Psoas muscle (tissue), 8 donors: ENCODE measurements around the gene UVSSA. TPM values are rescaled to one million over a fixed set of nuclear protein-coding genes. Genes with fewer than 3 reads are reported as not detected.

Experiments used
- ATAC-seq, 4 donors: fragments of 200-7000 bp; cut with Tn5 transposase; one replicate each; pipeline ENCODE4 v1.9.1; 2020; ENCODE audit warnings: moderate library complexity in 3 of 4, mild to moderate bottlenecking in 2 of 4
- DNase-seq, 2 donors: peaks; one replicate each; pipeline ENCODE4 v3.0.0-alpha.2; 2020
- H3K27ac ChIP-seq: fragments of 200-600 bp; one replicate; pipeline ENCODE4 v1.8.0; 2022
- H3K27me3 ChIP-seq, 3 donors: fragments of 200-600 bp in 1 of 3; one replicate each; pipeline versions ENCODE4 v1.6.1 to v1.8.0; 2013 to 2022; ENCODE audit warnings: low read length in 2 of 3, mild to moderate bottlenecking in 2 of 3, moderate library complexity in 1 of 3; ENCODE audit not compliant: insufficient read depth in 3 of 3
- H3K36me3 ChIP-seq, 2 donors: fragments of 200-600 bp in 1 of 2; one replicate each; pipeline versions ENCODE4 v1.6.1 to v1.8.0; 2013 to 2022; ENCODE audit warnings: low read depth in 1 of 2, mild to moderate bottlenecking in 1 of 2, moderate library complexity in 1 of 2; ENCODE audit not compliant: insufficient read depth in 1 of 2
- H3K4me1 ChIP-seq: fragments of 200-600 bp; one replicate; pipeline ENCODE4 v1.8.0; 2022
- H3K4me3 ChIP-seq: fragments of 200-600 bp; one replicate; pipeline ENCODE4 v1.8.0; 2022; ENCODE audit warnings: mild to moderate bottlenecking
- H3K9me3 ChIP-seq: fragments of 200-600 bp; one replicate; pipeline ENCODE4 v1.8.0; 2022
- CTCF ChIP-seq: fragments of 200-600 bp; IDR thresholded peaks from one replicate; pipeline ENCODE4 v1.8.0; 2022; ENCODE audit warnings: antibody characterized with exemption
- WGBS, 3 donors: extraction: QIAGEN DNeasy Blood & Tissue Kit; methylation state at CpG; one replicate each; pipeline versions ENCODE4 v1.1.6 to v1.1.7; 2013; 5-methylcytosine and 5-hydroxymethylcytosine counted together
- intact Hi-C, 2 donors: fragments of 100-400 bp; cut with DNase I; formaldehyde crosslinking; loops; one replicate each; pipeline versions ENCODE4 v1.11.0 to v1.14.2; 2022
- polyA plus RNA-seq, 3 donors: library from polyadenylated mRNA; stranded (reverse); fragments of 200-250 nt; gene quantifications; one replicate each; pipeline ENCODE4 v1.2.3, GENCODE V29; 2013
- total RNA-seq, 4 donors: library from RNA; stranded (reverse); fragmentation: NEBNext Ultra II Directional in 2 of 4; extraction: Animal tissue kit (Norgen Biotek cat#: 25700) in 2 of 4; gene quantifications; one replicate each; pipeline versions ENCODE4 v1.2.1 to v1.2.4, GENCODE V29; 2021 to 2023
- donor health status: healthy with polysubstance abuse.
- donor health status: DM: no; HTN: no; CAD: no; lungs with moderate emphysema.
- donor health status: Bipolar disorder and iron deficiency.
- donor health status: healthy.
- donor health status: DM: yes; HTN: yes; CAD: no.
- donor health status: DM: no; HTN: no; CAD: no.
- donor health status: DM: no; HTN: no; CAD: no.
- donor health status: DM: yes; HTN: yes; CAD: no.

The UVSSA gene
- total and polyA plus RNA-seq, 7 donors = 1.9 to 9.4 (median 7.7) TPM

GRCh38 chr4:1375051-1375721, 28.2 kb downstream of the UVSSA start:
- Histone ChIP-seq H3K4me1 (no peaks in the 10 kb centered on the region), H3K9me3 (no peaks in the 10 kb centered on the region), H3K36me3 (peaks cover 0 to 34% of the 10 kb centered on the region in 2 donors), H3K27ac (no peak overlapping the region), H3K27me3 (no peaks in the 10 kb centered on the region), H3K4me3 (no peak overlapping the region)
- intact Hi-C loops = no loop called here
- ATAC-seq = no peak
- no peak for TF ChIP-seq CTCF
- peak in 1 of 2 donors; percentile 8 for DNase-seq
- WGBS, 3 donors = 93 to 94% (median 94%) methylated on average over 35 to 36 of the region's 36 CpGs

- Histone ChIP-seq H3K36me3 (peaks cover 0 to 38% of the 10 kb centered on the region in 2 donors), H3K4me1 (no peaks in the 10 kb centered on the region), H3K4me3 (no peak overlapping the region), H3K27ac (no peak overlapping the region), H3K27me3 (no peaks in the 10 kb centered on the region), H3K9me3 (no peaks in the 10 kb centered on the region)
- 80 to 82% (median 80%) methylated on average over 17 of the region's 17 CpGs for WGBS, 3 donors
- intact Hi-C loops = no loop called here
- ATAC-seq (no peak), DNase-seq (peak in 1 of 2 donors; percentile 7)
- no peak for TF ChIP-seq CTCF
Measured at GRCh38 chr4:1375761-1376322, 28.8 kb downstream of the UVSSA start.

- Histone ChIP-seq H3K27me3 (no peaks in the 10 kb centered on the region), H3K4me3 (no peak overlapping the region), H3K27ac (no peak overlapping the region), H3K4me1 (no peaks in the 10 kb centered on the region), H3K36me3 (peaks cover 0 to 43% of the 10 kb centered on the region in 2 donors), H3K9me3 (no peaks in the 10 kb centered on the region)
- DNase-seq (peak in 1 of 2 donors; percentile 5), ATAC-seq (no peak)
- TF ChIP-seq CTCF = no peak
- intact Hi-C loops = no loop called here
- 74 to 80% (median 74%) methylated on average over 23 of the region's 23 CpGs for WGBS, 3 donors
Measured at GRCh38 chr4:1376391-1376840, 29.4 kb downstream of the UVSSA start.

- H3K9me3 ChIP-seq = no peaks in the 10 kb centered on the region
- no peak overlapping the region for H3K4me3 ChIP-seq
- no peaks in the 10 kb centered on the region for H3K27me3 ChIP-seq
- intact Hi-C loops = no loop called here
- H3K36me3 ChIP-seq = peaks cover 0 to 38% of the 10 kb centered on the region in 2 donors
- H3K27ac ChIP-seq = no peak overlapping the region
- 63 to 66% (median 65%) methylated on average over 30 to 32 of the region's 32 CpGs for WGBS, 3 donors
- DNase-seq (peak; percentile 13 to 52), ATAC-seq (peak; percentile 34 to 54 (median 44))
- TF ChIP-seq CTCF = no peak
- no peaks in the 10 kb centered on the region for H3K4me1 ChIP-seq
Measured at GRCh38 chr4:1376841-1377605, 30.0 kb downstream of the UVSSA start.
